HCT116 (cell line): ENCODE results near the gene MRAS. TPM values are rescaled to one million over a fixed set of nuclear protein-coding genes. Genes with fewer than 3 reads are reported as not detected.

Source experiments
- ATAC-seq: fragments of 200-7000 bp; cut with Tn5 transposase; 2 replicates; pipeline ENCODE4 v1.9.1; 2020; ENCODE audit warnings: mild to moderate bottlenecking, moderate library complexity
- BruUV-seq: library from RNA; stranded (reverse); fragments of 400-500 nt; replicated peaks from 2 replicates; lab custom pipeline; 2021; lab: Mats Ljungman, UMichigan
- CTCF ChIA-PET: fragments of 300-600 bp; sonication (Branson Sonifier 250); formaldehyde crosslinking; loops from one replicate; lab custom pipeline; 2021; ENCODE audit warnings: antibody characterized with exemption; lab: Charles Lee
- POLR2A ChIA-PET: fragments of 300-600, 350-600 bp; sonication (Branson Sonifier 250); formaldehyde crosslinking; loops from one replicate; lab custom pipeline; 2021; ENCODE audit warnings: antibody characterized with exemption; lab: Charles Lee
- RAD21 ChIA-PET, 2 experiments: fragments of 300-600 bp; sonication (Branson Sonifier 250); formaldehyde crosslinking; loops; one replicate each; lab custom pipeline; 2023; ENCODE audit warnings: low total read pairs in 2 of 2; ENCODE audit not compliant: uncharacterized antibody in 2 of 2, unreplicated experiment in 2 of 2, low non-redundant PET in 1 of 2; lab: Charles Lee
- DNase-seq: peaks from one replicate; pipeline ENCODE4 v3.0.0-alpha.2; 2010; ENCODE audit warnings: low read depth, low spot score
- H2AFZ ChIP-seq: fragments of 200-600 bp; shearing (Covaris generic), sonication (generic); 2 replicates; pipeline ENCODE4 v1.6.1; 2017; ENCODE audit warnings: low read depth, mixed run types, mixed read lengths, antibody characterized with exemption, low read length; ENCODE audit not compliant: poor library complexity, severe bottlenecking
- H3K27ac ChIP-seq: 2 replicates; pipeline ENCODE4 v1.5.1; 2012; ENCODE audit warnings: low read depth, low read length
- H3K27me3 ChIP-seq: fragments of 200-600 bp; sonication (generic); 2 replicates; pipeline ENCODE4 v1.6.1; 2016; ENCODE audit warnings: mixed run types, low read length, mixed read lengths; ENCODE audit not compliant: insufficient read depth
- H3K36me3 ChIP-seq, 2 experiments: fragments of 200-500 bp in 1 of 2; fragments of 200-600 bp in 1 of 2; sonication (Bioruptor generic) in 1 of 2; sonication (generic) in 1 of 2; 2 replicates each; pipeline versions ENCODE4 v1.5.1 to v1.6.1; 2014 to 2016; ENCODE audit warnings: low read length in 2 of 2, inconsistent platforms in 1 of 2, mixed read lengths in 1 of 2, mixed run types in 1 of 2; ENCODE audit not compliant: insufficient read depth in 2 of 2, control insufficient read depth in 1 of 2
- H3K4me1 ChIP-seq, 2 experiments: fragments of 200-600 bp in 1 of 2; sonication (generic) in 1 of 2; 2 replicates each; pipeline versions ENCODE4 v1.5.1 to v1.6.1; 2012 to 2017; ENCODE audit warnings: low read length in 2 of 2, inconsistent platforms in 1 of 2, mild to moderate bottlenecking in 1 of 2, mixed read lengths in 1 of 2, mixed run types in 1 of 2, moderate library complexity in 1 of 2; ENCODE audit not compliant: insufficient read depth in 2 of 2, control insufficient read depth in 1 of 2
- H3K4me2 ChIP-seq: fragments of 200-600 bp; sonication (generic); 2 replicates; pipeline ENCODE4 v1.6.1; 2017; ENCODE audit warnings: mixed run types, low read length, mixed read lengths
- H3K4me3 ChIP-seq, 2 experiments: fragments of 200-600 bp in 1 of 2; sonication (generic) in 1 of 2; replicated peaks in 1 of 2; 2 replicates each; pipeline ENCODE4 v1.5.1; 2011 to 2016; ENCODE audit warnings: low read length in 2 of 2, control low read depth in 1 of 2, low read depth in 1 of 2, mild to moderate bottlenecking in 1 of 2, mixed read lengths in 1 of 2, mixed run types in 1 of 2
- H3K79me2 ChIP-seq: fragments of 200-600 bp; sonication (generic); 2 replicates; pipeline ENCODE4 v1.6.1; 2017; ENCODE audit warnings: mild to moderate bottlenecking, mixed run types, low read length, moderate library complexity, mixed read lengths; ENCODE audit not compliant: insufficient read depth
- H3K9ac ChIP-seq: fragments of 200-600 bp; sonication (generic); 2 replicates; pipeline ENCODE4 v1.6.1; 2016; ENCODE audit warnings: low read length, mixed read lengths
- H3K9me2 ChIP-seq: fragments of 200-600 bp; sonication (generic), shearing (Covaris generic); 2 replicates; pipeline ENCODE4 v1.6.1; 2017; ENCODE audit warnings: mixed run types, mild to moderate bottlenecking, moderate library complexity; ENCODE audit not compliant: insufficient read depth
- H3K9me3 ChIP-seq, 2 experiments: fragments of 200-500 bp in 1 of 2; fragments of 200-600 bp in 1 of 2; sonication (Bioruptor generic) in 1 of 2; sonication (generic) in 1 of 2; 2 replicates each; pipeline ENCODE4 v1.6.1; 2014 to 2017; ENCODE audit warnings: low read length in 2 of 2, mixed read lengths in 2 of 2, inconsistent platforms in 1 of 2, low read depth in 1 of 2, mild to moderate bottlenecking in 1 of 2, mixed run types in 1 of 2, moderate library complexity in 1 of 2; ENCODE audit not compliant: control insufficient read depth in 1 of 2, insufficient read depth in 1 of 2
- H4K20me1 ChIP-seq: fragments of 200-600 bp; sonication (generic), shearing (Covaris generic); 2 replicates; pipeline ENCODE4 v1.6.1; 2017; ENCODE audit warnings: mixed run types, mild to moderate bottlenecking, moderate library complexity; ENCODE audit not compliant: insufficient read depth
- CBX3 ChIP-seq: IDR thresholded peaks from 2 replicates; pipeline ENCODE4 v1.6.1; 2012; ENCODE audit warnings: low read depth
- CEBPB ChIP-seq: IDR thresholded peaks from 2 replicates; pipeline ENCODE4 v1.6.1; 2012; ENCODE audit warnings: low read depth
- POLR2AphosphoS5 ChIP-seq: IDR thresholded peaks from 2 replicates; pipeline ENCODE4 v1.6.1; 2011; ENCODE audit warnings: mild to moderate bottlenecking, low read depth, low read length, moderate library complexity
- RAD21 ChIP-seq: IDR thresholded peaks from 2 replicates; pipeline ENCODE4 v1.6.1; 2012; ENCODE audit warnings: low read depth, mild to moderate bottlenecking
- SP1 ChIP-seq: IDR thresholded peaks from 2 replicates; pipeline ENCODE4 v1.6.1; 2012; ENCODE audit warnings: low read depth
- TCF7L2 ChIP-seq: IDR thresholded peaks from 2 replicates; pipeline ENCODE4 v1.7.0; 2011; ENCODE audit warnings: borderline replicate concordance, inconsistent platforms; ENCODE audit not compliant: insufficient read depth, insufficient read length; ENCODE audit errors: extremely low read depth
- YY1 ChIP-seq: IDR thresholded peaks from 2 replicates; pipeline ENCODE4 v1.6.1; 2011; ENCODE audit warnings: low read length, low read depth, moderate library complexity, mild to moderate bottlenecking; ENCODE audit not compliant: insufficient replicate concordance; ENCODE audit errors: extremely low read depth
- intact Hi-C: fragments of 100-400 bp; cut with micrococcal nuclease; formaldehyde crosslinking; loops from 2 replicates; pipeline ENCODE4 v1.10.0; 2022
- total RNA-seq: library from RNA; stranded (reverse); gene quantifications from one replicate; pipeline ENCODE4 v1.2.1, GENCODE V29; 2021; ENCODE audit not compliant: unreplicated experiment
- TF ChIP-seq, protein P1 (sequence below): IDR thresholded peaks from 2 replicates; pipeline ENCODE4 v1.6.1; 2012

Gene MRAS
- total RNA-seq, 1 experiment from 2014 or later, result 13.5 TPM

DNA sequence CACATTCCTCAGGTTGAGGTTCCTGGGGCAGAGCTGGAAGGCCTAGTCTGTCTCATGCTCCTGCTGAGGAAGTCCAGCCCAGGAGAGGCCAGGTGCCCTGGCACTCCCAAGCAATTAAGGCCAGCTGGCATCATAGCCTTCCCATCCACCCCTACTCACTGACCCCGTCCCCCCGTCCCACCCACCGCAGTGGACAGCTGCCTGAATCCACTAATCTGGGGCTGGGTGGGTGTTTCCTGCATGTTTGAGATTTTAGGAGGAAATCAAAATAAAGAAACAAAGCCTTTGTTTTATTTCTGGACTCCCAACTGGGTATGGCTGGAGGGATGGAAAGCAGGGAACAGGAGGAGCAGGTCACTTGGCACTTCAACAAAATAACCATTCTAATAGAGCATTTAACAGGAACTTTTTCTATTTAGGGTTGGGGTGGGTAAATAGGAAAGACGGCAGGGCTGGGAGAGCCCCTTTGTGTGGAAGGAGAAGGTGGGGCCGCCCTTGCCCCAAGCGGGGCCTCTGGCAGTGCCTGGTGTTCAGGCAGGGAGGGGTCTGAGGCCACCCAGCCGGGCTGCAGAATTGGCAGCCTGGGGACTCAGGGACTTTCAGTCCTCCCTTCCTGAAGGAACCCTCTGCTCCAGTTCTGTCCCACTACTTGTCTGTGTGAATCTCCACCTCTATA lies 8.5 kb downstream of the MRAS start:
- no peaks in the 10 kb centered on the region for H3K4me1 ChIP-seq
- no peaks in the 10 kb centered on the region for H3K27me3 ChIP-seq
- RAD21 ChIA-PET, result no interaction called here
- H3K9ac ChIP-seq, result no peak overlapping the region
- no peaks in the 10 kb centered on the region for H3K9me3 ChIP-seq
- no peaks in the 10 kb centered on the region for H3K79me2 ChIP-seq
- no peak overlapping the region for H3K4me2 ChIP-seq
- POLR2A ChIA-PET, result no interaction called here
- intact Hi-C loops, result no loop called here
- DNase-seq, result no peak
- no peak overlapping the region for H3K4me3 ChIP-seq
- no peak overlapping the region for H2AFZ ChIP-seq
- no peaks in the 10 kb centered on the region for H3K36me3 ChIP-seq
- no peak overlapping the region for H3K27ac ChIP-seq
- no TSS peak for BruUV-seq
- H4K20me1 ChIP-seq, result no peaks in the 10 kb centered on the region
- H3K9me2 ChIP-seq, result no peaks in the 10 kb centered on the region
- TF ChIP-seq, protein P1, sequence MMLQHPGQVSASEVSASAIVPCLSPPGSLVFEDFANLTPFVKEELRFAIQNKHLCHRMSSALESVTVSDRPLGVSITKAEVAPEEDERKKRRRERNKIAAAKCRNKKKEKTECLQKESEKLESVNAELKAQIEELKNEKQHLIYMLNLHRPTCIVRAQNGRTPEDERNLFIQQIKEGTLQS, result no peak
- no peak for TF ChIP-seq YY1
- no peak for TF ChIP-seq RAD21
- no peak for TF ChIP-seq SP1
- no peak for TF ChIP-seq POLR2AphosphoS5
- TF ChIP-seq, all 23 proteins: peak for 0
- no peak; the same call in 1 of the 2 replicates for ATAC-seq
- CTCF ChIA-PET, result no interaction called here

DNA sequence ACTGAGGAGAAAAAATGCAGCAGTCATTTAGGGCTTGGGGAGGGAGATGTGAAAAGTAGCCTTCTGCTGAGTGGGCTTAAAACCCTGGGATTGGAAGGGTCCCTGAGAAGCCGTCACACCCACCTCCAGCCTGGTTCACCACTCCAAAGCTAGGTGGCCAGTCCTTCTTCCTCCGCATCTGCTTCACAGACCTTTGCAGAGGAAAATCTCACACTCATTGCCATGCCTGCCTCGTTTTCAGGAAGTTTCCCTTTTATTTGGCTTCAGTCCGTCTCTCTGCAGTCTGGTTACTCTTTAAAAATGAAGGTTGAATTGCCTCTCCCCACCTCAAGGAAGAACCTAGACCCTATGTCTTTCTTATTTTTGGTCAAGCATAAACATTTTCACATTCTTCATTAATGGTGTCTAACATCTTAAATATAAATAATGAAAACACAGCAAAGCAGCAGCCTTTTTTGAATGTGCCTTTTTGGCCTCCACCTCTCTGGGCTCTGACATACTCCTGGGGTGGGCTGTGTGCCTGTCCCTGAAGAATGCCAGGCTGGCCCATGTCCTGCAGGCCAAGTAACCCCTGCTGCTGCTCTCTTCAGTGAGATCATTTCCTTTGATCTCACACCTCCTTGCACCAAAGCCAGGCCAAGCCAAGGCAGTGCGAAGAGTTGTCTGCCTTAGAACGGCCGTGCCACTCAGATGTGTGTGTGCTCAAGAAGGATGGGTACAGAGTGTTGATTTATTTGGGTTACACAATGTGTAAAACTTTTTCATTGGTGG lies 11.0 kb downstream of the MRAS start:
- Histone ChIP-seq H3K36me3 (no peaks in the 10 kb centered on the region), H3K27ac (no peak overlapping the region), H2AFZ (no peak overlapping the region), H3K27me3 (no peaks in the 10 kb centered on the region), H3K9me2 (no peaks in the 10 kb centered on the region), H3K4me1 (no peaks in the 10 kb centered on the region), H3K4me2 (no peak overlapping the region), H3K79me2 (no peaks in the 10 kb centered on the region), H3K9ac (no peak overlapping the region), H3K4me3 (no peak overlapping the region), H4K20me1 (no peaks in the 10 kb centered on the region), H3K9me3 (no peaks in the 10 kb centered on the region)
- ChIA-PET CTCF (no interaction called here), POLR2A (no interaction called here), RAD21 (no interaction called here)
- TF ChIP-seq, protein P1, result no peak
- TF ChIP-seq TCF7L2, result no peak
- no peak for TF ChIP-seq CEBPB
- no peak for TF ChIP-seq CBX3
- DNase-seq (no peak), ATAC-seq (no peak)
- BruUV-seq, result no TSS peak
- intact Hi-C loops, result no loop called here
